ENCODE results near the gene ATF6.

- no peak for TF ChIP-seq TAF1 (conservative IDR thresholded peaks at IDR 0.05)
- no peak for TF ChIP-seq CTCF (IDR thresholded peaks at IDR 0.05; ENCODE audit: low read depth, low read length, missing input control)
- TF ChIP-seq FOXA2 (IDR thresholded peaks at IDR 0.05) = no peak
- no peak for TF ChIP-seq YY1 (IDR thresholded peaks at IDR 0.05)
Measured at GRCh38 chr1:161952607-161953172, 186.6 kb downstream of the ATF6 start.

All from liver (tissue), 3 donors.